HG03354 (cell line): Measurements from ENCODE around the gene ADAT1.
"Not testable (repeated sequence)": the region's sequence is repeated elsewhere in the genome, so short reads cannot be mapped to it uniquely, and the experiment has no call there.

Experiments used
- ATAC-seq: cut with Tn5 transposase; IDR thresholded peaks from one replicate; pipeline ENCODE4 v1.9.1; 2021; ENCODE audit warnings: mild to moderate bottlenecking; ENCODE audit not compliant: unreplicated experiment, poor library complexity, severe bottlenecking

The ADAT1 gene

GRCh38 chr16:75624921-75625334, 1.8 kb upstream of the ADAT1 start:
- no peak for ATAC-seq

GRCh38 chr16:75621170-75621477, 2.0 kb downstream of the ADAT1 start:
- no peak for ATAC-seq

GRCh38 chr16:75620326-75621169, 2.5 kb downstream of the ADAT1 start:
- ATAC-seq: no peak

- ATAC-seq: no peak
Measured at GRCh38 chr16:75618780-75619179, 4.3 kb downstream of the ADAT1 start.

GRCh38 chr16:75617121-75617520, 6.0 kb downstream of the ADAT1 start:
- ATAC-seq: no peak

- no peak for ATAC-seq
Measured at GRCh38 chr16:75616521-75617010, 6.5 kb downstream of the ADAT1 start.

- ATAC-seq: no peak
Measured at GRCh38 chr16:75615619-75616018, 7.5 kb downstream of the ADAT1 start.

GRCh38 chr16:75614066-75614897, 8.8 kb downstream of the ADAT1 start:
- ATAC-seq: no peak

- ATAC-seq: no peak
Measured at GRCh38 chr16:75606507-75606906, 16.6 kb downstream of the ADAT1 start.

GRCh38 chr16:75603241-75603640, 19.8 kb downstream of the ADAT1 start:
- no peak for ATAC-seq

- ATAC-seq: no peak
Measured at GRCh38 chr16:75599452-75600277, 23.4 kb downstream of the ADAT1 start.

- no peak for ATAC-seq
Measured at GRCh38 chr16:75593825-75594820, 29.0 kb downstream of the ADAT1 start.

- no peak for ATAC-seq
Measured at GRCh38 chr16:75593308-75593707, 29.8 kb downstream of the ADAT1 start.

GRCh38 chr16:75591927-75592326, 31.2 kb downstream of the ADAT1 start:
- not testable (repeated sequence) for ATAC-seq

- no peak for ATAC-seq
Measured at GRCh38 chr16:75590920-75591843, 31.9 kb downstream of the ADAT1 start.

GRCh38 chr16:75589306-75589705, 33.8 kb downstream of the ADAT1 start:
- ATAC-seq: no peak

- ATAC-seq: no peak
Measured at GRCh38 chr16:75588716-75589115, 34.4 kb downstream of the ADAT1 start.

- ATAC-seq: peak; percentile 48
Measured at GRCh38 chr16:75584108-75584507, 39.0 kb downstream of the ADAT1 start.
